Peyer's patch (tissue), 4 donors: ENCODE data around the gene ZNF778. TPM values are rescaled to one million over a fixed set of nuclear protein-coding genes. Genes with fewer than 3 reads are reported as not detected.

Source experiments
- DNase-seq, 3 donors: peaks; one replicate each; pipeline ENCODE4 v3.0.0-alpha.2; 2017 to 2019
- H3K27ac ChIP-seq, 4 donors: fragments of 200-600 bp; sonication (generic); one replicate each; pipeline ENCODE4 v1.5.1; 2016 to 2019
- H3K27me3 ChIP-seq, 2 donors: fragments of 200-600 bp; sonication (generic); one replicate each; pipeline ENCODE4 v1.5.1; 2019
- H3K36me3 ChIP-seq, 3 donors: fragments of 200-600 bp; sonication (generic); one replicate each; pipeline ENCODE4 v1.5.1; 2016 to 2019
- H3K4me1 ChIP-seq, 4 donors: fragments of 200-600 bp; sonication (generic); one replicate each; pipeline ENCODE4 v1.5.1; 2016 to 2019
- H3K4me3 ChIP-seq, 4 donors: fragments of 200-600 bp; sonication (generic); 1 replicate in 3 of 4; 2 replicates in 1 of 4; pipeline ENCODE4 v1.5.1; 2016 to 2019; ENCODE audit warnings: mild to moderate bottlenecking in 1 of 4
- H3K9me3 ChIP-seq, 4 donors: fragments of 200-600 bp; sonication (generic); one replicate each; pipeline ENCODE4 v1.5.1; 2016 to 2019; ENCODE audit warnings: mild to moderate bottlenecking in 1 of 4
- CTCF ChIP-seq, 6 experiments: fragments of 450-650 bp in 4 of 6; fragments of 200-600 bp in 2 of 6; sonication (generic) in 1 of 6; IDR thresholded peaks; one replicate each; pipeline ENCODE4 v1.5.1; 2017 to 2019; ENCODE audit warnings: antibody characterized with exemption in 6 of 6, mild to moderate bottlenecking in 3 of 6, moderate library complexity in 1 of 6
- POLR2A ChIP-seq, 2 donors: fragments of 450-650 bp; IDR thresholded peaks; one replicate each; pipeline ENCODE4 v1.5.1; 2017; ENCODE audit warnings: antibody characterized with exemption in 2 of 2, mild to moderate bottlenecking in 2 of 2, moderate library complexity in 2 of 2
- total RNA-seq, 4 donors: library from RNA; depleted of rRNA; stranded (reverse); fragments of >200 nt; gene quantifications; one replicate each; pipeline ENCODE4 v1.1.0, GENCODE V29; 2016

Gene ZNF778
- total RNA-seq, 4 donors from 2014 or later: 4.1 to 16.9 (median 10.7) TPM

GRCh38 chr16:89216315-89217137 lies 977 bp upstream of the ZNF778 start:
- H3K27me3 ChIP-seq: no peaks in the 10 kb centered on the region
- H3K36me3 ChIP-seq: peaks cover 0 to 4% (median 0%) of the 10 kb centered on the region in 3 donors
- peak overlapping the region; percentile 79 to 99 (median 86) for H3K4me3 ChIP-seq
- peak; percentile 87 to 94 (median 89) for DNase-seq
- TF ChIP-seq CTCF (IDR thresholded peaks at IDR 0.05): peak; percentile 34 to 90 (median 84)
- TF ChIP-seq POLR2A (IDR thresholded peaks at IDR 0.05): no peak
- H3K9me3 ChIP-seq: no peaks in the 10 kb centered on the region
- peaks cover 0 to 17% (median 2%) of the 10 kb centered on the region in 4 donors for H3K4me1 ChIP-seq
- peak overlapping the region; percentile 93 to 98 (median 96) for H3K27ac ChIP-seq

- peaks cover 0 to 17% (median 2%) of the 10 kb centered on the region in 4 donors for H3K4me1 ChIP-seq
- DNase-seq: no peak
- no peaks in the 10 kb centered on the region for H3K9me3 ChIP-seq
- TF ChIP-seq CTCF (IDR thresholded peaks at IDR 0.05) (no peak), POLR2A (IDR thresholded peaks at IDR 0.05) (no peak)
- H3K36me3 ChIP-seq: peaks cover 0 to 8% (median 0%) of the 10 kb centered on the region in 3 donors
- H3K4me3 ChIP-seq: peak overlapping the region; percentile 79 to 99 (median 86)
- no peaks in the 10 kb centered on the region for H3K27me3 ChIP-seq
- peak overlapping the region; percentile 93 to 98 (median 96) for H3K27ac ChIP-seq
Observed at GRCh38 chr16:89217138-89217387, 440 bp upstream of the ZNF778 start.

- H3K9me3 ChIP-seq: no peaks in the 10 kb centered on the region
- H3K4me1 ChIP-seq: peaks cover 0 to 17% (median 2%) of the 10 kb centered on the region in 4 donors
- H3K27ac ChIP-seq: no peak overlapping the region
- no peaks in the 10 kb centered on the region for H3K27me3 ChIP-seq
- H3K36me3 ChIP-seq: peaks cover 0 to 31% (median 0%) of the 10 kb centered on the region in 3 donors
- no peak overlapping the region for H3K4me3 ChIP-seq
- no peak for DNase-seq
- TF ChIP-seq CTCF (IDR thresholded peaks at IDR 0.05): no peak
- TF ChIP-seq POLR2A (IDR thresholded peaks at IDR 0.05): no peak
Observed at GRCh38 chr16:89219365-89219764, 1.9 kb downstream of the ZNF778 start.

- H3K4me3 ChIP-seq: no peak overlapping the region
- no peak for DNase-seq
- peaks cover 0 to 11% (median 0%) of the 10 kb centered on the region in 4 donors for H3K4me1 ChIP-seq
- peaks cover 0 to 45% (median 0%) of the 10 kb centered on the region in 3 donors for H3K36me3 ChIP-seq
- no peak for TF ChIP-seq CTCF (IDR thresholded peaks at IDR 0.05)
- no peak for TF ChIP-seq POLR2A (IDR thresholded peaks at IDR 0.05)
- H3K27ac ChIP-seq: no peak overlapping the region
- H3K27me3 ChIP-seq: no peaks in the 10 kb centered on the region
- no peaks in the 10 kb centered on the region for H3K9me3 ChIP-seq
Observed at GRCh38 chr16:89221604-89222003, 4.1 kb downstream of the ZNF778 start.

- H3K27me3 ChIP-seq: no peaks in the 10 kb centered on the region
- no peak overlapping the region for H3K27ac ChIP-seq
- peaks cover 0 to 11% (median 0%) of the 10 kb centered on the region in 4 donors for H3K4me1 ChIP-seq
- TF ChIP-seq POLR2A (IDR thresholded peaks at IDR 0.05) (no peak), CTCF (IDR thresholded peaks at IDR 0.05) (no peak)
- no peak overlapping the region for H3K4me3 ChIP-seq
- no peaks in the 10 kb centered on the region for H3K9me3 ChIP-seq
- DNase-seq: no peak
- peaks cover 0 to 59% (median 0%) of the 10 kb centered on the region in 3 donors for H3K36me3 ChIP-seq
Observed at GRCh38 chr16:89222931-89223330, 5.4 kb downstream of the ZNF778 start.
